Hepatocyte (in vitro differentiated cells): ENCODE data around the gene EPHA4.

Experiments used
- CTCF ChIP-seq: fragments of 200-600 bp; sonication (generic); IDR thresholded peaks from 2 replicates; pipeline ENCODE4 v1.5.1; 2016; ENCODE audit warnings: antibody characterized with exemption, mild to moderate bottlenecking; ENCODE audit not compliant: poor library complexity
- EZH2 ChIP-seq: fragments of 200-600 bp; sonication (generic); IDR thresholded peaks from 2 replicates; pipeline ENCODE4 v1.6.1; 2016; ENCODE audit warnings: antibody characterized with exemption, mild to moderate bottlenecking, borderline replicate concordance
- EZH2phosphoT487 ChIP-seq: fragments of 200-600 bp; sonication (generic); IDR thresholded peaks from one replicate; pipeline ENCODE4 v1.6.1; 2018; ENCODE audit warnings: antibody characterized with exemption, mild to moderate bottlenecking, low read depth, moderate library complexity; ENCODE audit not compliant: unreplicated experiment, severe bottlenecking

- TF ChIP-seq CTCF: no peak
- TF ChIP-seq EZH2phosphoT487: no peak
- no peak for TF ChIP-seq EZH2
Observed at GRCh38 chr2:221425891-221426290, 146.2 kb downstream of the EPHA4 start.
